WTC11 (cell line): ENCODE data around the gene ACYP2. TPM values are rescaled to one million over a fixed set of nuclear protein-coding genes. Genes with fewer than 3 reads are reported as not detected.

Experiments used
- ATAC-seq: fragments of 200-7000 bp; cut with Tn5 transposase; 2 replicates; pipeline ENCODE4 v1.10.0; 2021; ENCODE audit warnings: mild to moderate bottlenecking, moderate library complexity
- CTCF ChIA-PET: fragments of 300-600 bp; sonication (Branson Sonifier 250); formaldehyde crosslinking; loops from one replicate; lab custom pipeline; 2021; ENCODE audit warnings: antibody characterized with exemption; lab: Charles Lee
- POLR2A ChIA-PET: fragments of 350-600 bp; sonication (Branson Sonifier 250); formaldehyde crosslinking; loops from one replicate; lab custom pipeline; 2021; ENCODE audit warnings: antibody characterized with exemption; lab: Charles Lee
- DNase-seq: peaks from one replicate; pipeline ENCODE4 v3.0.0; 2021; ENCODE audit warnings: low spot score
- H3K27ac Mint-ChIP-seq: 2 replicates; pipeline ENCODE4 v1.8.0; 2021; ENCODE audit warnings: mixed read lengths
- H3K27me3 Mint-ChIP-seq: 2 replicates; pipeline ENCODE4 v1.8.0; 2021; ENCODE audit warnings: low read depth, mild to moderate bottlenecking, moderate library complexity, mixed read lengths
- H3K36me3 Mint-ChIP-seq: 2 replicates; pipeline ENCODE4 v1.8.0; 2021; ENCODE audit warnings: mixed read lengths
- H3K4me1 Mint-ChIP-seq: 2 replicates; pipeline ENCODE4 v1.8.0; 2022; ENCODE audit warnings: mixed read lengths
- H3K4me3 Mint-ChIP-seq: 2 replicates; pipeline ENCODE4 v1.8.0; 2021; ENCODE audit warnings: mild to moderate bottlenecking, moderate library complexity, mixed read lengths
- H3K9me3 Mint-ChIP-seq: 2 replicates; pipeline ENCODE4 v1.8.0; 2021; ENCODE audit warnings: mixed read lengths
- ATF1 ChIP-seq: sonication (generic); formaldehyde crosslinking; IDR thresholded peaks from 2 replicates; pipeline ENCODE4 v1.8.1; 2023; ENCODE audit warnings: mild to moderate bottlenecking, moderate library complexity, missing genetic modification reagents
- CTCF ChIP-seq: fragments of 200-600 bp; IDR thresholded peaks from 2 replicates; pipeline ENCODE4 v1.8.0; 2022; ENCODE audit warnings: antibody characterized with exemption
- E2F5 ChIP-seq: sonication (generic); formaldehyde crosslinking; IDR thresholded peaks from 2 replicates; pipeline ENCODE4 v1.8.1; 2022; ENCODE audit warnings: mild to moderate bottlenecking, moderate library complexity, missing genetic modification reagents
- ERG ChIP-seq: fragments of 250-450 bp; sonication (Bioruptor Pico); IDR thresholded peaks from 2 replicates; pipeline ENCODE4 v1.8.0; 2021; ENCODE audit warnings: mild to moderate bottlenecking
- ESRRA ChIP-seq: sonication (generic); formaldehyde crosslinking; IDR thresholded peaks from 2 replicates; pipeline ENCODE4 v1.8.1; 2022; ENCODE audit warnings: mild to moderate bottlenecking, missing genetic modification reagents, borderline replicate concordance
- FOXK1 ChIP-seq: sonication (generic); formaldehyde crosslinking; IDR thresholded peaks from 2 replicates; pipeline ENCODE4 v1.8.0; 2022; ENCODE audit warnings: mild to moderate bottlenecking, moderate library complexity, missing genetic modification reagents
- GRHL2 ChIP-seq: fragments of 250-450 bp; sonication (Bioruptor Pico); IDR thresholded peaks from 2 replicates; pipeline ENCODE4 v1.8.0; 2022; ENCODE audit warnings: mild to moderate bottlenecking, moderate library complexity; ENCODE audit not compliant: insufficient replicate concordance, severe bottlenecking
- HMGA2 ChIP-seq: fragments of 250-450 bp; sonication (Bioruptor Pico); IDR thresholded peaks from 2 replicates; pipeline ENCODE4 v1.4.0; 2021; ENCODE audit warnings: mild to moderate bottlenecking, moderate library complexity
- HMGXB4 ChIP-seq: sonication (generic); formaldehyde crosslinking; IDR thresholded peaks from 2 replicates; pipeline ENCODE4 v1.8.1; 2023; ENCODE audit warnings: mild to moderate bottlenecking, moderate library complexity, missing genetic modification reagents
- IRF1 ChIP-seq: sonication (generic); formaldehyde crosslinking; IDR thresholded peaks from 2 replicates; pipeline ENCODE4 v1.8.0; 2023; ENCODE audit warnings: missing genetic modification reagents
- JAZF1 ChIP-seq: fragments of 250-450 bp; sonication (Bioruptor Pico); IDR thresholded peaks from 2 replicates; pipeline ENCODE4 v1.9.0; 2021; ENCODE audit warnings: moderate library complexity, mild to moderate bottlenecking, inconsistent platforms
- MLX ChIP-seq: sonication (generic); formaldehyde crosslinking; IDR thresholded peaks from 2 replicates; pipeline ENCODE4 v1.8.1; 2023; ENCODE audit warnings: mild to moderate bottlenecking, missing genetic modification reagents, moderate library complexity
- NFATC4 ChIP-seq: fragments of 250-450 bp; sonication (Bioruptor Pico); IDR thresholded peaks from 2 replicates; pipeline ENCODE4 v1.9.0; 2021; ENCODE audit warnings: mild to moderate bottlenecking
- NR1H2 ChIP-seq: sonication (generic); formaldehyde crosslinking; IDR thresholded peaks from 2 replicates; pipeline ENCODE4 v1.9.0; 2021; ENCODE audit warnings: mild to moderate bottlenecking, moderate library complexity, missing genetic modification reagents
- OVOL2 ChIP-seq: fragments of 250-450 bp; sonication (Bioruptor Pico); IDR thresholded peaks from 2 replicates; pipeline ENCODE4 v1.9.0; 2021; ENCODE audit warnings: mild to moderate bottlenecking, borderline replicate concordance
- SMAD4 ChIP-seq: sonication (generic); formaldehyde crosslinking; IDR thresholded peaks from 2 replicates; pipeline ENCODE4 v1.8.0; 2022; ENCODE audit warnings: mild to moderate bottlenecking, missing genetic modification reagents
- TEAD4 ChIP-seq: sonication (generic); formaldehyde crosslinking; IDR thresholded peaks from 2 replicates; pipeline ENCODE4 v1.8.0; 2022; ENCODE audit warnings: mild to moderate bottlenecking, missing genetic modification reagents
- TP53 ChIP-seq: sonication (generic); formaldehyde crosslinking; IDR thresholded peaks from 2 replicates; pipeline ENCODE4 v1.8.1; 2023; ENCODE audit warnings: mild to moderate bottlenecking, missing genetic modification reagents
- USF1 ChIP-seq: sonication (generic); formaldehyde crosslinking; IDR thresholded peaks from 2 replicates; pipeline ENCODE4 v1.8.0; 2022; ENCODE audit warnings: mild to moderate bottlenecking, missing genetic modification reagents
- ZNF396 ChIP-seq: fragments of 250-450 bp; sonication (Bioruptor Pico); IDR thresholded peaks from 2 replicates; pipeline ENCODE4 v1.8.0; 2021; ENCODE audit warnings: mild to moderate bottlenecking, moderate library complexity, borderline replicate concordance
- ZNF423 ChIP-seq: fragments of 250-450 bp; sonication (Bioruptor Pico); IDR thresholded peaks from 2 replicates; pipeline ENCODE4 v2.1.2; 2022; ENCODE audit warnings: mild to moderate bottlenecking, moderate library complexity
- ZNF671 ChIP-seq: fragments of 250-450 bp; sonication (Bioruptor Pico); IDR thresholded peaks from 2 replicates; pipeline ENCODE4 v1.8.0; 2021; ENCODE audit warnings: mild to moderate bottlenecking
- ZSCAN18 ChIP-seq: fragments of 250-450 bp; sonication (Bioruptor Pico); IDR thresholded peaks from 2 replicates; pipeline ENCODE4 v2.1.2; 2022; ENCODE audit warnings: mild to moderate bottlenecking, moderate library complexity
- total RNA-seq: library from RNA; stranded (reverse); gene quantifications from 3 replicates; pipeline ENCODE4 v1.2.3, GENCODE V29; 2021

The ACYP2 gene
- total RNA-seq, 1 experiment from 2014 or later: 4.4 TPM

- ATAC-seq: no peak
- TF ChIP-seq TEAD4 (CRISPR knock-in tag) (no peak), JAZF1 (CRISPR knock-in tag) (no peak), MLX (no peak), NR1H2 (CRISPR knock-in tag) (no peak), CTCF (no peak), ATF1 (CRISPR knock-in tag) (no peak), E2F5 (CRISPR knock-in tag) (no peak), HMGA2 (no peak), GRHL2 (CRISPR knock-in tag) (no peak), SMAD4 (CRISPR knock-in tag) (no peak)
- ChIA-PET CTCF (no interaction called here), POLR2A (no interaction called here)
- Mint-ChIP-seq H3K4me1 (peaks cover 15% of the 10 kb centered on the region), H3K27me3 (peaks cover 60% of the 10 kb centered on the region), H3K9me3 (no peaks in the 10 kb centered on the region), H3K27ac (no peak overlapping the region), H3K4me3 (no peak overlapping the region), H3K36me3 (no peaks in the 10 kb centered on the region)
- no peak for DNase-seq
These were observed 169.4 kb downstream of the ACYP2 start for GRCh38 chr2:54284826-54285225.

- ChIA-PET POLR2A (no interaction called here), CTCF (no interaction called here)
- peaks cover 66% of the 10 kb centered on the region for H3K27me3 Mint-ChIP-seq
- ATAC-seq: no peak
- H3K9me3 Mint-ChIP-seq: no peaks in the 10 kb centered on the region
- no peak for DNase-seq
- H3K36me3 Mint-ChIP-seq: no peaks in the 10 kb centered on the region
- H3K4me1 Mint-ChIP-seq: peaks cover 21% of the 10 kb centered on the region
- H3K27ac Mint-ChIP-seq: no peak overlapping the region
- H3K4me3 Mint-ChIP-seq: no peak overlapping the region
- TF ChIP-seq ZNF671 (CRISPR knock-in tag): no peak
- no peak for TF ChIP-seq USF1 (CRISPR knock-in tag)
- TF ChIP-seq OVOL2 (CRISPR knock-in tag): no peak
- no peak for TF ChIP-seq ZNF396 (CRISPR knock-in tag)
- no peak for TF ChIP-seq ESRRA (CRISPR knock-in tag)
- no peak for TF ChIP-seq IRF1 (CRISPR knock-in tag)
- TF ChIP-seq TP53 (CRISPR knock-in tag): no peak
- no peak for TF ChIP-seq E2F5 (CRISPR knock-in tag)
- no peak for TF ChIP-seq HMGXB4 (CRISPR knock-in tag)
- TF ChIP-seq NFATC4: no peak
- no peak for TF ChIP-seq ZSCAN18
- no peak for TF ChIP-seq ZNF423 (CRISPR knock-in tag)
- no peak for TF ChIP-seq ERG (CRISPR knock-in tag)
- TF ChIP-seq FOXK1 (CRISPR knock-in tag): no peak
- TF ChIP-seq HMGA2: no peak
These were observed 170.0 kb downstream of the ACYP2 start for GRCh38 chr2:54285451-54285850.
